Fibroblast of skin of left biceps (primary cell): ENCODE measurements around the gene LIMK1.
A peak's percentile ranks its signal among the peaks of the same experiment; 100 is the strongest.

ENCODE experiments used
- DNase-seq, 2 experiments: peaks; one replicate each; pipeline ENCODE4 v3.0.0-alpha.2; 2013; ENCODE audit warnings: low read depth in 2 of 2

LIMK1 gene

GRCh38 chr7:74056096-74056915, 27.3 kb upstream of the LIMK1 start:
- no peak for DNase-seq

GRCh38 chr7:74057216-74057925, 26.2 kb upstream of the LIMK1 start:
- DNase-seq = no peak

- no peak for DNase-seq
Measured at GRCh38 chr7:74057987-74058386, 25.6 kb upstream of the LIMK1 start.

DNA sequence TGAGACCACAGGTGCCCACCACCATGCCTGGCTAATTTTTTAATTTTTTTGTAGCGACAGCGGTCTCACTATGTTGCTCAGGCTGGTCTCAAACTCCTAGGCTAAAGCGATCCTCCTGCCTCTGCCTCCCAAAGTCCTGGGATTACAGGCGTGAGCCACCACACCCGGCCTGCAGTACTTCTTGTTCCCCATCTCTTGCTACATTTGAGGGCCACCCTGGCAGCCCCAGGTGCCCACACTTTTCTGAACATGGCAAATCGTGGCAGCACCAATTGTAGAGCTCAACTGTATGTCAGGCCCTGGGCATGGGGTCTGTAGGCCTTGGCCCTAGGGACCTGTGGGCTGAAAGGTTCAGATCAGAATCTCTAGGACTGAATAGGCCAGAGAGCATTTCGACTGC, 25.1 kb upstream of the LIMK1 start:
- DNase-seq = no peak

- no peak for DNase-seq
Measured at GRCh38 chr7:74059037-74059436, 24.6 kb upstream of the LIMK1 start.

- no peak for DNase-seq
Measured at GRCh38 chr7:74059681-74060588, 23.7 kb upstream of the LIMK1 start.

GRCh38 chr7:74061840-74062539, 21.6 kb upstream of the LIMK1 start:
- DNase-seq = peak; percentile 64 to 67

DNA sequence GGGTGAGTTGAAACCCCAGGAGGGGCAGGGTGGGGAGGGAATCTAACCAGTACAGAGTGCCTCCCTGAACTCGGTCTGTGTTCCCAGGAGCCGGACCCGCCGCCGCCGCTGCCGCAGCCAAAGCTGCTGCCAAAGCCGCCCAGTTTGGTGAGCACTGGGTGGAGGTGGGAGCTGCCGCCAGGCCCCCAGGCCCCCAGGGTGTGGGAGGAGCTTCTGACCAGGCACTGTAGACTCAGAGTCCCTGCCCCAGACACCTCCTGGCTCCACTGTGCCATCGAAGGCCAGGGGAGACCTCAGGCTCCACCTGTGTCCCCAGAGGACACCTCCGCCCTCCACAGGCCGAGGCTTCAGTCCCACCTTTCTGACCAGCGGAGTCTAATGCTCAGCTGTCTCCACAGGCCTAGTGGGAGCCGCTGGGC, 20.4 kb upstream of the LIMK1 start:
- DNase-seq = no peak

- DNase-seq = no peak
Measured at GRCh38 chr7:74063646-74064045, 20.0 kb upstream of the LIMK1 start.

DNA sequence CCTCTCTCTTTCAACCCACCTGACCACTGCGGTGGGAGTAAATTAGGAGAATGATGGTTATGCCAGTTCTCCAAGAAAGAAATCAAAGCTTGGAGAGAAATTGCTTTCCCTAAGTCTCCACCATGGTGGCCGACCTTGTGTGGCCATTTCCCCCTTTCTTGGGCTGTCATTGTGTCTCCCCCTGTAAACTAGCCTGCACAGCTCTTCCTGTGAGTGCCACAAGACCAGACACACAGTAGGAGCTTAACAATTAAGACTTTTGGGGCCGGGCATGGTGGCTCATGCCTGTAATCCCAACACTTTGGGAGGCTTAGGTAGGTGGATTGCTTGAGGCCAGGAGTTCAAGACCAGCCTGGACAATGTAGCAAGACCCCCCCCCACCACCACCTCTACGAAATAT, 18.9 kb upstream of the LIMK1 start:
- DNase-seq = no peak

DNA sequence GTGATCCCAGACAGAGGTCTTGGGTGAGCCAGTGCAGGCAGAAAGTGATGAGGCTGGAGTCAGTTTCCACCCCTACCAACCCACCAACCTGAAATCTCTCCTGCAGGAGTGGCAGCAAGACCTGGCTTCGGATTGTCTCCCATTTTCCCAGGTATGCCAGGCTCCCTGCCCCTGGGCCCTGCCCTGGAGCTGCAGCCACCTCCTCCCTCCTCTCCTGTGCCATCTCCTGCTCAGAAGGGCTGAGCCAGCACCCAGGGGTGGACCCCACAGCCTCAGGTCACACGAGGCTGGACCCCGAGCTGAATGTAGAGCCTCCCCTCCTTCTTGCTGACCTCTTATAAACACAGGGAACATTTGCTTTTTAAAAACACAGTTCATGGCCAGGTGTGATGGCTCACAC, 17.0 kb upstream of the LIMK1 start:
- no peak for DNase-seq

DNA sequence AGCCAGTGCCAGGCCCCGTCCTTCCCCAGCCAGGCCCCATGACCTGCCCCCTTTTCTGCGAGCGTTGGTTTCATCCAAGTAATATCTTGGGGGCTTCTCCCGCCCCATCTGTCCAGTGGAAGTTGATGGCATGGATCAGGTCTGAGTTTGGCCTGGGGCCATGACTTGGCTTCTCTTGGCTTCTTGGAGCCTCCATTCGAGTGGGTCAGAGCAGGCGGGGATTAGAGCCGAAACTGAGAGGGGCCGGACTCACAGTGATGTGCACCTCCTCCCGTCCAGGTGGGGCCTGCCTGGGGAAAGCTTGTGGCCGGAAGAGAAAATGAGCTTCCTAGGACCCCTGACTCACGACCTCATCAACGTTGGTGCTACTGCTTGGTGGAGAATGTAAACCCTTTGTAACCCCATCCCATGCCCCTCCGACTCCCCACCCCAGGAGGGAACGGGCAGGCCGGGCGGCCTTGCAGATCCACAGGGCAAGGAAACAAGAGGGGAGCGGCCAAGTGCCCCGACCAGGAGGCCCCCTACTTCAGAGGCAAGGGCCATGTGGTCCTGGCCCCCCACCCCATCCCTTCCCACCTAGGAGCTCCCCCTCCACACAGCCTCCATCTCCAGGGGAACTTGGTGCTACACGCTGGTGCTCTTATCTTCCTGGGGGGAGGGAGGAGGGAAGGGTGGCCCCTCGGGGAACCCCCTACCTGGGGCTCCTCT, 15.1 kb upstream of the LIMK1 start:
- DNase-seq = no peak

DNA sequence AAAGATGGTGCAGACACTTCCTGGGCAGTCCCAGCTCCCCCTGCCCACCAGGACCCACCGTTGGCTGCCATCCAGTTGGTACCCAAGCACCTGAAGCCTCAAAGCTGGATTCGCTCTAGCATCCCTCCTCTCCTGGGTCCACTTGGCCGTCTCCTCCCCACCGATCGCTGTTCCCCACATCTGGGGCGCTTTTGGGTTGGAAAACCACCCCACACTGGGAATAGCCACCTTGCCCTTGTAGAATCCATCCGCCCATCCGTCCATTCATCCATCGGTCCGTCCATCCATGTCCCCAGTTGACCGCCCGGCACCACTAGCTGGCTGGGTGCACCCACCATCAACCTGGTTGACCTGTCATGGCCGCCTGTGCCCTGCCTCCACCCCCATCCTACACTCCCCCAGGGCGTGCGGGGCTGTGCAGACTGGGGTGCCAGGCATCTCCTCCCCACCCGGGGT, 14.5 kb upstream of the LIMK1 start:
- DNase-seq = no peak

DNA sequence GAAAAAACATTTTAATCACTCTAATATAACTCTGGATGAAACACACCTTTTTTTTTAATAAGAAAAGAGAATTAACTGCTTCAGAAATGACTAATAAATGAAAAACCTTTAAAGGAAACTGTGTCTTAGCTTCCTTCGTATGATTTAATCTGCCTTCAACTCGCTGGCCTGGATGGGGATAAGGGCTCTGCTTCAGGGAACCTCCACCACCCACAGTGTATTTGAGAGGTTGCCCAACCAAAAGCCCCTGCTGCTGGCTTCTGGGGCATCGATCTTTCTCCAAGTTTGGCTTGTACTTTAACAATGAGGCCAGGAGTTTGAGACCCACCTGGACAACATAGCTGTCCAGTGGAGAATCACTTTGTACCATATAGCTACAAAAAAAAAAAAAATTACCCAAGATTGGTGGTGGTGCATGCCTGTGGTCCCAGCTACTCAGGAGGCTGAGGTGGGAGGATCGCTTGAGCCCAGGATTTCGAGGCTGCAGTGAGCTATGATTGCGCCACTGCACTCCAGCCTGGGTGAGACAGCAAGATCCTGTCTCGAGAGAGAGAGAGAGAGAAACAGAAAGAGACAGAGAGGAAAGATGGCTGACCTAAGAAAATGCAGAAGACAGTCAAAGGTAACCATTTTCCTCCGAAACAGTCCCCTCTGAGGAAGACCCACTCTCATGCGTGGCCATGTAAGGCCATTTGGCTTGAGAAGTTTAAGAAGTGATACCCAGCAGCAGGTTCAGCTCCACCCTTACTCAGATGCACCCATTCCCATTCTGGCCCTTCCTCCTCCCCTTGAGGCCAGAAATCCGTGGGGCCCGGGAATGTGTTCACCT, 13.6 kb upstream of the LIMK1 start:
- no peak for DNase-seq

GRCh38 chr7:74070619-74070921, 13.0 kb upstream of the LIMK1 start:
- no peak for DNase-seq

DNA sequence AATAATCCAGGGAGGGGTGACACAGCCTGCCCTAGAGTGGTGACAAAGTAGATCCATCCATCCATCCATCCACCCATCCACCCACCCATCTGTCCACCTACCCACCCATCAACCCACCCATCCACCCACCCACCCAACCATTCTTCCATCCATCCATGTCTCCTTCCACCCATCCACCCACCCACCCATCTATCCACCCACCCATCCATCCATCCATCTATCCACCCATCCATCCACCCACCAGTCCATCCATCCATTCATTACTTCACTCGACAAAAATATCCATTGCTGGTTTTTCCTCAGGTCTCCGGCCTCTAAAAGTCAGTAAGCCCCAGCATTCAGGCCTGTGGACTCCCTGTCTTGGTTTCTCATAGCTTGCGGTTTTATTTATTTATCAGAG, 12.5 kb upstream of the LIMK1 start:
- DNase-seq = no peak

GRCh38 chr7:74074770-74075169, 8.8 kb upstream of the LIMK1 start:
- no peak for DNase-seq

DNA sequence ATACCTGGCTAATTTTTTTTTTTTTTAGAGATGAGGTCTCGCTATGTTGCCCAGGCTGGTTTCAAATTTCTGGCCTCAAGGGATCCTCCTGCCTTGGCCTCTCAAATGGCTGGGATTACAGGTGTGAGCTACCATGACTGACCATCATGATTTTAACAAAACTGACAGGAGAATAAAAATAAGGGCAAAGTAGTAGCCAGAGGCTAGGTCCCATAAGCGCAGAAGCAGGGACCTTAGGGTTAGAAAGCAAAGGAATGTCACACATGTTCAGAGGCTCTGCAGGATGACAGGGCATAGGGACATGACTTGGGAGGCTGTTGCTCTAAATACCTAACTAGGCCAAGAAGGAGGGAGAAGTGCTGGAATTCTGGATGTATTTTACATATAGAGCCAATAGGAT, 5.1 kb upstream of the LIMK1 start:
- DNase-seq = no peak

DNA sequence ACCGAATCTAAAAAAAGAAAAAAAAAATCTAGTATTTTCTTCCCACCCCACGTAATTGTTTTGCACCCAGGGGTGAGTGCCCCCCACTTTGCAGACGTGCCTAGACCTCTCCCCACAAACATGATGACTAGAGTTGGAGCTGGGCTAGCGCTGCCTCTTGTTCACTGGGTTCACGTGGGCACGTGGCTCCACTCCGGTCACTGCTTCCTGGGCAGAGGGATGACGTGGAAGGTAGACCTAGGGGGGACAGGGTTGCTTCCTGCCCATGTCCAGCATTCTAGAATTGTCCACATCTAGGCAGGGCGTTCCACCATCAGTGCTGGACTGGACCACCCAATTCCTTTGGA, 861 bp upstream of the LIMK1 start:
- no peak for DNase-seq
